Upper lobe of right lung (tissue), 1 donor: ENCODE measurements around the gene GPN1. TPM values are rescaled to one million over a fixed set of nuclear protein-coding genes. Genes with fewer than 3 reads are reported as not detected.
"Not testable (repeated sequence)": the region's sequence is repeated elsewhere in the genome, so short reads cannot be mapped to it uniquely, and the experiment has no call there.

Experiments used
- ATAC-seq: fragments of 200-7000 bp; cut with Tn5 transposase; one replicate; pipeline ENCODE4 v1.9.1; 2020; ENCODE audit warnings: mild to moderate bottlenecking, moderate library complexity
- DNase-seq: peaks from one replicate; pipeline ENCODE4 v3.0.0-alpha.2; 2020
- H3K27ac ChIP-seq: fragments of 200-600 bp; one replicate; pipeline ENCODE4 v1.8.0; 2022
- H3K27me3 ChIP-seq: fragments of 200-600 bp; one replicate; pipeline ENCODE4 v1.8.0; 2022; ENCODE audit warnings: mild to moderate bottlenecking
- H3K36me3 ChIP-seq: fragments of 200-600 bp; one replicate; pipeline ENCODE4 v1.8.0; 2022
- H3K4me1 ChIP-seq: fragments of 200-600 bp; one replicate; pipeline ENCODE4 v1.8.0; 2022
- H3K4me3 ChIP-seq: fragments of 200-600 bp; one replicate; pipeline ENCODE4 v1.8.0; 2022; ENCODE audit warnings: mild to moderate bottlenecking
- H3K9me3 ChIP-seq: fragments of 200-600 bp; one replicate; pipeline ENCODE4 v1.8.0; 2022
- intact Hi-C: fragments of 100-400 bp; cut with DNase I; formaldehyde crosslinking; loops from one replicate; pipeline ENCODE4 v1.11.0; 2022
- total RNA-seq: library from RNA; stranded (reverse); fragmentation: NEBNext Ultra II Directional; extraction: Animal tissue kit (Norgen Biotek cat#: 25700); gene quantifications from one replicate; pipeline ENCODE4 v1.2.1, GENCODE V29; 2021
- TF ChIP-seq, protein P1 (sequence below): fragments of 200-600 bp; IDR thresholded peaks from one replicate; pipeline ENCODE4 v1.8.0; 2022; ENCODE audit warnings: antibody characterized with exemption
- donor health status: DM: no; HTN: yes; CAD: no; lungs with severe emphysema.

The GPN1 gene
- total RNA-seq, 1 donor from 2014 or later = 23.4 TPM

DNA sequence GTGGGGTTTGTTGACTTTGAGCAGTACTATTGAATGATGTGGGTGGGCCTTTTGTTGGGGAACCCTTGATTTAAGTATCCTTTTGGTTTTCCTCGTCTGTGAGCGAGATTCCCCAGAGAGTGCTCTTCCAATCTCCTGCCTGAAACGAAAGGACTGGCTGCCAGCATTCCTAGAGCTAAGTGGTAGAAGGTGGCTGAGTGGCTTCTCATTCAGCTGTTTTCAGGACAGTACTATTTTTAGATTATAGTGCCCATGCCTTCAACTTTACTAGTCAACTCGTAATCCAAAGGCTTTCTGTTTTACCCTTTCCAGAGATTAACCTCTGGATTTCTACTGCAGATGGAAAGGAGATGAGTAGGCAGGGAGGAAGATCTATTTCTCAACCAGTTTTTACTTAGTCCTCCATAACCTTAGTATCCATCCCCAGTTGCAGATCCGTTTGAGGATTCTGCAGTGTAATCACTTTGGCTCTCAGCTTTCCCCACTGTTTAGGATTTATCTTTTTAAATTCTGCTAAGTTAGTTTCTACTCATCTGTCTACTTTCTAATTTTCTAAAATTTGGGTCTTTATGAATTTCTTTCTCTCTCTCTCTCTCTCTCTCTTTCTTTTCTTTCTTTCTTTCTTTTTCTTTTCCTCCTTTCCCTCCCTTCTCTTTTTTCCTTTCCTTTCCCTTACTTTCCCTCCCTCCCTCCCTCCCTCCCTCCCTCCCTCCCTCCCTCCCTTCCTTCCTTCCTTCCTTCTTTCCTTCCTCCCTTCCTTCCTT, 44.1 kb downstream of the GPN1 start:
- intact Hi-C loops = no loop called here
- DNase-seq = no peak
- H3K27ac ChIP-seq = no peak overlapping the region
- H3K27me3 ChIP-seq = no peaks in the 10 kb centered on the region
- H3K4me1 ChIP-seq = no peaks in the 10 kb centered on the region
- peaks cover 94% of the 10 kb centered on the region for H3K36me3 ChIP-seq
- H3K4me3 ChIP-seq = no peak overlapping the region
- TF ChIP-seq, protein P1, sequence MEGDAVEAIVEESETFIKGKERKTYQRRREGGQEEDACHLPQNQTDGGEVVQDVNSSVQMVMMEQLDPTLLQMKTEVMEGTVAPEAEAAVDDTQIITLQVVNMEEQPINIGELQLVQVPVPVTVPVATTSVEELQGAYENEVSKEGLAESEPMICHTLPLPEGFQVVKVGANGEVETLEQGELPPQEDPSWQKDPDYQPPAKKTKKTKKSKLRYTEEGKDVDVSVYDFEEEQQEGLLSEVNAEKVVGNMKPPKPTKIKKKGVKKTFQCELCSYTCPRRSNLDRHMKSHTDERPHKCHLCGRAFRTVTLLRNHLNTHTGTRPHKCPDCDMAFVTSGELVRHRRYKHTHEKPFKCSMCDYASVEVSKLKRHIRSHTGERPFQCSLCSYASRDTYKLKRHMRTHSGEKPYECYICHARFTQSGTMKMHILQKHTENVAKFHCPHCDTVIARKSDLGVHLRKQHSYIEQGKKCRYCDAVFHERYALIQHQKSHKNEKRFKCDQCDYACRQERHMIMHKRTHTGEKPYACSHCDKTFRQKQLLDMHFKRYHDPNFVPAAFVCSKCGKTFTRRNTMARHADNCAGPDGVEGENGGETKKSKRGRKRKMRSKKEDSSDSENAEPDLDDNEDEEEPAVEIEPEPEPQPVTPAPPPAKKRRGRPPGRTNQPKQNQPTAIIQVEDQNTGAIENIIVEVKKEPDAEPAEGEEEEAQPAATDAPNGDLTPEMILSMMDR = no peak
- no peak for ATAC-seq
- no peaks in the 10 kb centered on the region for H3K9me3 ChIP-seq

DNA sequence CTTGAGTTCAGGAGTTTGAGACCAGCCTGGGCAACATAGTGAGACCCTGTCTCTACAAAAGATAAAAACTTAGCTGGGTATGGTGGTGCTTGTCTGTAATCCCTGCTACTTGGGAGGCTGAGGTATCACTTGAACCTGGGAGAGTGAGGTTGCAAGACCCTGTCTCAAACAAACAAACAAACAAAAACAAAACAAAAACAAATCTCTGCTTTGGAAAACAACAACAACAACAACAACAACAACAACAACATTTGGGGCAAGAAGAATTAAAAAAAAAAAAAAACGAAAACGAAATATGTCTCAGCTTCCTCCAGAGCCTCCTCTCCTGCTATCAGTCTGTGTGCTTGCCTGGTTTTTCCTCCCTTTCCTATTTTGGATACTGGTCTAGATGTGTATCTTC, 51.7 kb downstream of the GPN1 start:
- H3K4me3 ChIP-seq = no peak overlapping the region
- no peak overlapping the region for H3K27ac ChIP-seq
- intact Hi-C loops = no loop called here
- no peak for ATAC-seq
- DNase-seq = no peak
- H3K27me3 ChIP-seq = no peaks in the 10 kb centered on the region
- peaks cover 77% of the 10 kb centered on the region for H3K36me3 ChIP-seq
- H3K9me3 ChIP-seq = no peaks in the 10 kb centered on the region
- TF ChIP-seq, protein P1 = no peak
- H3K4me1 ChIP-seq = no peaks in the 10 kb centered on the region

DNA sequence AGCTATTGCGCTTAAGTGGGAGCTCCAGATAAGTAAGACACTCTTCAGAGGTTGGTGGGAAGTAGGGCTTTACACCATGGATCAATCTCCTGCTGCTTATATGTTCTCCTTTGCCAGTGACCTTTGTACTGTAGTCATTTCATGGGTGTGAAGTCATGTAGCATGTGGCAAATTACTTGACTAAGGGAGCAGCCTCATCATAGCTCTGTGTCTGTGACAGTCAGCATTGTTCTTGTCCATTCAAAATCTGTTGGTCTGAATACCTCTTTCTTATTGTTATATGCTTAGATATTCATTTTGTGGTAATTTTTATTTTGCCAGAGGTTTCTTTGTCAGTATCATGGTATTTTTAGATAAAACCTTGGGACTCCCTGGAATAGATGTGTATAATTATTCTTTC, 53.0 kb downstream of the GPN1 start:
- intact Hi-C loops = no loop called here
- H3K4me1 ChIP-seq = no peaks in the 10 kb centered on the region
- no peak overlapping the region for H3K4me3 ChIP-seq
- H3K27me3 ChIP-seq = no peaks in the 10 kb centered on the region
- no peak overlapping the region for H3K27ac ChIP-seq
- TF ChIP-seq, protein P1 = no peak
- ATAC-seq (no peak), DNase-seq (no peak)
- H3K9me3 ChIP-seq = no peaks in the 10 kb centered on the region
- H3K36me3 ChIP-seq = peaks cover 76% of the 10 kb centered on the region

DNA sequence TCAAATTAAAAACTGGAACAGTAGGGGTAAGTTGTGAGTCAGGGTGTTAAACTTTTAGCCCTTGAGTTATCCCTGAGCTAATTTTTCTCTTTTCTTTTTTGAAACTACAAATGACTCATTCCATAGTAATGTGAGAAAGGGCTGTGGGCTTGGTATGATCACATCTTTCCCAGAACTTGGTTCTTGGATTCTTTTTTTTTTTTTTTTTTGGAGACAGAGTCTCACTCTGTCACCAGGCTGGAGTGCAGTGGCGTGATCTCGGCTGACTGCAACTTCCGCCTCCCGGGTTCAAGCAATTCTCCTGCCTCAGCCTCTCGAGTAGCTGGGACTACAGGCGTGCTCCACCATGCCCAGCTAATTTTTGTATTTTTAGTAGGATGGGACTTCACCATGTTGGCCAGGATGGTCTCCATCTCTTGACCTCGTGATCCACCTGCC, 53.5 kb downstream of the GPN1 start:
- H3K27ac ChIP-seq, H3K9me3 ChIP-seq, H3K4me3 ChIP-seq, DNase-seq, H3K27me3 ChIP-seq, ATAC-seq, H3K4me1 ChIP-seq, intact Hi-C loops: not testable (repeated sequence)
- H3K36me3 ChIP-seq = peaks cover 76% of the 10 kb centered on the region

DNA sequence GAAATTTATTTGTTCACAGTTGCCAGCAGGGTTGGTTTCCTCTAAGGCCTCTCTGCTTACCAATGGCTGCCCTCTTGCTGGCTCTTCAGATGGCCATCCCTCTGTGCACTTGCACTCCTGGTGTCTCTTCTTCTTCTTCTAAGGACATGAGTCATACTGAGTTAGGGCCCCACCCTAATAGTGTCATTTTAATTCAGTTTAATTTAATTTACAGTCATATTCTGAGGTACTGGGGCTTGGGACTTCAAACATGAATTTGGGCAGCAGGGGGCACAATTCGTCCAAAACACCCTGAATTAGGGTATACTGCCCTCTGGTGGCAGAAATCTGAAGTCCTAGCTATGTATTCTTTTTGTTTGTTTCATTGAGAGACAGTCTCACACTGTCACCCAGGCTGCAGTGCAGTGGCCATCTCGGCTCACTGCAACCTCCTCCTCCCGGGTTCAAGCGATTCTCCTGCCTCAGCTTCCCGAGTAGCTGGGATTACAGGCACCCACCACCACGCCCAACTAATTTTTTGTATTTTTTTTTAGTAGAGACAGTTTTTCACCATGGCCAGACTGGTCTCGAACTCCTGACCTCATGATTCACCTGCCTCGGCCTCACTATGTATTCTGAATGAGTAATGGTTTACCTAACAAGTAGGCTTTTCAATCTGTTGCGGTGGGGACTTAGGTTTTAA, 54.7 kb downstream of the GPN1 start:
- Histone ChIP-seq H3K9me3 (no peaks in the 10 kb centered on the region), H3K27me3 (no peaks in the 10 kb centered on the region), H3K4me1 (no peaks in the 10 kb centered on the region), H3K27ac (no peak overlapping the region), H3K4me3 (no peak overlapping the region), H3K36me3 (peaks cover 76% of the 10 kb centered on the region)
- intact Hi-C loops = no loop called here
- DNase-seq (no peak), ATAC-seq (peak; percentile 98)
- TF ChIP-seq, protein P1 = peak; percentile 97

DNA sequence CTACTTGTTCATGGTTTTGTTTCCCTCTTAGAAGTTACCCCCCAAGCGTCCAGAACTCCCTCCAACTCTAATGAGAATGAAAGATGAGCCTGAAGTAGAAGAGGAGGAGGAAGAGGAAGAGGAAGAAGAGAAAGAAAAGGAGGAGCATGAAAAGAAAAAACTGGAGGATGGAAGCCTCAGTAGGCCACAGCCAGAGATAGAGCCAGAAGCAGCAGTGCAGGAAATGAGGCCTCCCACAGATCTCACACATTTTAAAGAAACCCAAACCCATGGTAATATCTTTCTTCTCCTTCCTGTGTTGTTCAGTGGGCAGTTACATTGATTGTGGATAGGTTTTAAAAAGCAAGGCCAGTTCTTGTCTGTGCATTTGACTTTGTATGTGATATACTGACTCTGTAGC, 56.2 kb downstream of the GPN1 start:
- ATAC-seq, H3K4me1 ChIP-seq, intact Hi-C loops, DNase-seq, H3K27ac ChIP-seq, H3K4me3 ChIP-seq, H3K27me3 ChIP-seq, H3K9me3 ChIP-seq: not testable (repeated sequence)
- H3K36me3 ChIP-seq = peaks cover 74% of the 10 kb centered on the region
